AG09309 (cell line): ENCODE data around the gene ERCC8.

Experiments used
- DNase-seq: peaks from one replicate; pipeline ENCODE4 v3.0.0-alpha.2; 2010; ENCODE audit warnings: low read depth
- H3K4me3 ChIP-seq: 2 replicates; pipeline ENCODE4 v1.5.1; 2011; ENCODE audit warnings: mild to moderate bottlenecking, low read depth, low read length, moderate library complexity; ENCODE audit not compliant: control insufficient read depth
- CTCF ChIP-seq: IDR thresholded peaks from 2 replicates; pipeline ENCODE4 v1.5.1; 2011; ENCODE audit warnings: mild to moderate bottlenecking, low read depth, low read length, inconsistent platforms; ENCODE audit not compliant: insufficient read depth, control insufficient read depth; ENCODE audit errors: missing control alignments

ERCC8 gene

GRCh38 chr5:60888359-60889061 lies 56.4 kb downstream of the ERCC8 start:
- no peak for TF ChIP-seq CTCF
- H3K4me3 ChIP-seq = no peak overlapping the region
- no peak for DNase-seq

- DNase-seq = no peak
- H3K4me3 ChIP-seq = no peak overlapping the region
- no peak for TF ChIP-seq CTCF
These were observed 57.1 kb downstream of the ERCC8 start for GRCh38 chr5:60887746-60888145.

GRCh38 chr5:60887096-60887495 lies 57.8 kb downstream of the ERCC8 start:
- no peak for TF ChIP-seq CTCF
- H3K4me3 ChIP-seq = no peak overlapping the region
- DNase-seq = no peak

- DNase-seq = no peak
- TF ChIP-seq CTCF = no peak
- no peak overlapping the region for H3K4me3 ChIP-seq
These were observed 58.7 kb downstream of the ERCC8 start for GRCh38 chr5:60886158-60886557.

GRCh38 chr5:60883229-60883628 lies 61.6 kb downstream of the ERCC8 start:
- peak; percentile 42 for TF ChIP-seq CTCF
- no peak overlapping the region for H3K4me3 ChIP-seq
- DNase-seq = no peak

GRCh38 chr5:60872892-60873291 lies 72.0 kb downstream of the ERCC8 start:
- no peak overlapping the region for H3K4me3 ChIP-seq
- no peak for TF ChIP-seq CTCF
- DNase-seq = no peak
